Measurements from ENCODE around the gene LAMC1. TPM values are rescaled to one million over a fixed set of nuclear protein-coding genes. Genes with fewer than 3 reads are reported as not detected.

The LAMC1 gene
- polyA plus RNA-seq, 4 donors: 2.5 to 84.5 (median 22.2) TPM

DNA sequence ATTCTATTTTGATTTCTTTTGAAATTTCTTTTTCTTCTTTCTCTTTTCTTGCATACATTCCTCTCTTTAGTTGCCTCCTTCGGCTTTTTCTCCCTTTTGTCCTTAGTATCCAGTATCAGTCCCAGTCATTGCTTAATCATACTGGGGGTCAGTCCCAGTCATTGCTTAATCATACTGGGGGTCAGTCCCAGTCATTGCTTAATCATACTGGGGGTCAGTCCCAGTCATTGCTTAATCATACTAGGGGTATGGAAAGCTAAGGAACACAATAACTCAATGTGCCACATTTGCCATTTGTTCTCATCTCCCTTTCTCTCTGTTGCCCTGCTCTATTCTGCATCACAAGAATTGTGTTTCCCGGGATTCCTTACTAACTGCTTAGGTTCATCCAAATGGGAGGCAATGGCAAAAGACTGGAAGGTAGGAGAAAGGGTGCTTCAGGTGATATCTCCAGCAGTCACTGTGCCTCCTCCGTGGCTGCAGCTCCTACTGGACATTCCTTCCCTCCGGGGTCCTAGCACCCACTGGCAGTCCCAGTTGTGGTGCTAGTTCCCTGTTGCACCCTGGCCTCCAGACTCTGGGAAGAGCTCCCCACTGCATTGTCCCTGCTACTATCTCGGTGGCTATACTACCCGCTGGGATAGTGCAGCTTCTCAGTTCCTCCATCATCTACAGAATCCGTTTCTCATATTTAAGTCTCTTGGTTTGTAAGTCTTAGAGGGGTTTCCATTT, 32.6 kb upstream of the LAMC1 start:
- Histone ChIP-seq H3K4me1 (ENCODE audit: control insufficient read depth in 3 of 3, insufficient read depth in 2 of 3, low read depth in 1 of 3, low read length in 2 of 3) (no peaks in the 10 kb centered on the region), H3K36me3 (ENCODE audit: control insufficient read depth in 3 of 3, insufficient read depth in 2 of 3, low read depth in 1 of 3, low read length in 3 of 3) (no peaks in the 10 kb centered on the region), H3K9me3 (ENCODE audit: control insufficient read depth in 2 of 2, insufficient read depth in 1 of 2, low read depth in 1 of 2, low read length in 1 of 2) (no peaks in the 10 kb centered on the region), H3K27me3 (ENCODE audit: control insufficient read depth in 3 of 3, insufficient read depth in 3 of 3, low read length in 3 of 3) (no peaks in the 10 kb centered on the region), H3K4me3 (ENCODE audit: low read depth in 1 of 3, low read length in 3 of 3) (no peak overlapping the region), H3K27ac (ENCODE audit: low read depth in 1 of 3, low read length in 2 of 3) (no peak overlapping the region)
- 81 to 84% (median 82%) methylated on average over 7 of the region's 7 CpGs for WGBS, 3 donors
- FAIRE-seq (no peak), DNase-seq (no peak)

DNA sequence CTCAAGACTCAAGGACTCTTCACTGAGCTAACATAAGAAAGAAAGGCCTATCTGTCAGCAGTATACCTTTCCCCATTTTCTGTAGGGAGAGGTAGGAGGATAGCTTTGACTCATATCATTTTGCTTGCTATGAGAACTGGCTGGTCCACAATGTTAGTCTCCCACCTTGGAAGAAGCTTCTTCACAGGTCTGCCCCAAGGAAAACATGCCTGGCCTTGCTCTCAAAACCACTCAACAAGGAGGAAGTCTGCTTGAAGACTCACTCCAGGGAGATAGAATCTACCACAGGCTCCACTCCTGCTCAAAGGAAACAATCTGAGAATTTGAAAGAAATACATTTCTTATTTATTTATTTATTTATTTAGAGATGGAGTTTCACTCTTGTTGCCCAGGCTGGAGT, 29.5 kb upstream of the LAMC1 start:
- Histone ChIP-seq H3K36me3 (ENCODE audit: control insufficient read depth in 3 of 3, insufficient read depth in 2 of 3, low read depth in 1 of 3, low read length in 3 of 3) (no peaks in the 10 kb centered on the region), H3K27ac (ENCODE audit: low read depth in 1 of 3, low read length in 2 of 3) (no peak overlapping the region), H3K4me1 (ENCODE audit: control insufficient read depth in 3 of 3, insufficient read depth in 2 of 3, low read depth in 1 of 3, low read length in 2 of 3) (no peaks in the 10 kb centered on the region), H3K27me3 (ENCODE audit: control insufficient read depth in 3 of 3, insufficient read depth in 3 of 3, low read length in 3 of 3) (no peaks in the 10 kb centered on the region), H3K4me3 (ENCODE audit: low read depth in 1 of 3, low read length in 3 of 3) (no peak overlapping the region), H3K9me3 (ENCODE audit: control insufficient read depth in 2 of 2, insufficient read depth in 1 of 2, low read depth in 1 of 2, low read length in 1 of 2) (no peaks in the 10 kb centered on the region)
- FAIRE-seq (no peak), DNase-seq (no peak)

GRCh38 chr1:182995894-182996293, 27.3 kb upstream of the LAMC1 start:
- Histone ChIP-seq H3K4me3 (ENCODE audit: low read depth in 1 of 3, low read length in 3 of 3) (no peak overlapping the region), H3K27me3 (ENCODE audit: control insufficient read depth in 3 of 3, insufficient read depth in 3 of 3, low read length in 3 of 3) (no peaks in the 10 kb centered on the region), H3K27ac (ENCODE audit: low read depth in 1 of 3, low read length in 2 of 3) (no peak overlapping the region), H3K9me3 (ENCODE audit: control insufficient read depth in 2 of 2, insufficient read depth in 1 of 2, low read depth in 1 of 2, low read length in 1 of 2) (no peaks in the 10 kb centered on the region), H3K4me1 (ENCODE audit: control insufficient read depth in 3 of 3, insufficient read depth in 2 of 3, low read depth in 1 of 3, low read length in 2 of 3) (no peaks in the 10 kb centered on the region), H3K36me3 (ENCODE audit: control insufficient read depth in 3 of 3, insufficient read depth in 2 of 3, low read depth in 1 of 3, low read length in 3 of 3) (no peaks in the 10 kb centered on the region)
- 57 to 69% (median 68%) methylated on average over 4 of the region's 4 CpGs for WGBS, 3 donors
- FAIRE-seq: no peak
- DNase-seq: no peak

DNA sequence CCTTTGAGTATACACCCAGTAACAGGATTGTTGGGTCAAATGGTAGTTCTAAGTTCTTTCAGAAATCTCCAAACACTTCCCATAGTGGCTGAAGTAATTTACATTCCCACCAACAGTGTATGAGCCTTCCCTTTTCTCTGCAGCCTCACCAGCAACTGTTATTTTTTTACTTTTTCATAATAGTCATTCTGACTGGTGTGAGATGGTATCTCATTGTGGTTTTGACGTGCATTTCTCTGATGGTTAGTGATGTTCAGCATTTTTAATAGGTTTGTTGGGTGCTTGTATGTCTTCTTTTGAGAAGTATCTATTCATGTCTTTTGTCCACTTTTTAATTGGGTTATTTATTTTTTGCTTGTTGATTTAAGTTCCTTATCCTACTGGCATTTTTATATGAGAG, 26.4 kb upstream of the LAMC1 start:
- Histone ChIP-seq H3K4me3 (ENCODE audit: low read depth in 1 of 3, low read length in 3 of 3) (no peak overlapping the region), H3K9me3 (ENCODE audit: control insufficient read depth in 2 of 2, insufficient read depth in 1 of 2, low read depth in 1 of 2, low read length in 1 of 2) (no peaks in the 10 kb centered on the region), H3K27me3 (ENCODE audit: control insufficient read depth in 3 of 3, insufficient read depth in 3 of 3, low read length in 3 of 3) (no peaks in the 10 kb centered on the region), H3K27ac (ENCODE audit: low read depth in 1 of 3, low read length in 2 of 3) (no peak overlapping the region), H3K4me1 (ENCODE audit: control insufficient read depth in 3 of 3, insufficient read depth in 2 of 3, low read depth in 1 of 3, low read length in 2 of 3) (no peaks in the 10 kb centered on the region), H3K36me3 (ENCODE audit: control insufficient read depth in 3 of 3, insufficient read depth in 2 of 3, low read depth in 1 of 3, low read length in 3 of 3) (no peaks in the 10 kb centered on the region)
- DNase-seq: no peak
- 68 to 89% (median 69%) methylated on average over 1 of the region's 1 CpG for WGBS, 3 donors
- no peak for FAIRE-seq

- H3K27ac ChIP-seq (ENCODE audit: low read depth in 1 of 3, low read length in 2 of 3): no peak overlapping the region
- H3K36me3 ChIP-seq (ENCODE audit: control insufficient read depth in 3 of 3, insufficient read depth in 2 of 3, low read depth in 1 of 3, low read length in 3 of 3): no peaks in the 10 kb centered on the region
- H3K9me3 ChIP-seq (ENCODE audit: control insufficient read depth in 2 of 2, insufficient read depth in 1 of 2, low read depth in 1 of 2, low read length in 1 of 2): no peaks in the 10 kb centered on the region
- H3K27me3 ChIP-seq (ENCODE audit: control insufficient read depth in 3 of 3, insufficient read depth in 3 of 3, low read length in 3 of 3): no peaks in the 10 kb centered on the region
- H3K4me1 ChIP-seq (ENCODE audit: control insufficient read depth in 3 of 3, insufficient read depth in 2 of 3, low read depth in 1 of 3, low read length in 2 of 3): peaks cover 0 to 4% (median 0%) of the 10 kb centered on the region in 3 donors
- H3K4me3 ChIP-seq (ENCODE audit: low read depth in 1 of 3, low read length in 3 of 3): no peak overlapping the region
- DNase-seq: no peak
- no peak for FAIRE-seq
Observed at GRCh38 chr1:182998482-182998881, 24.7 kb upstream of the LAMC1 start.

- Histone ChIP-seq H3K4me1 (ENCODE audit: control insufficient read depth in 3 of 3, insufficient read depth in 2 of 3, low read depth in 1 of 3, low read length in 2 of 3) (peaks cover 0 to 4% (median 0%) of the 10 kb centered on the region in 3 donors), H3K27me3 (ENCODE audit: control insufficient read depth in 3 of 3, insufficient read depth in 3 of 3, low read length in 3 of 3) (peaks cover 0 to 5% (median 0%) of the 10 kb centered on the region in 3 donors), H3K27ac (ENCODE audit: low read depth in 1 of 3, low read length in 2 of 3) (no peak overlapping the region), H3K9me3 (ENCODE audit: control insufficient read depth in 2 of 2, insufficient read depth in 1 of 2, low read depth in 1 of 2, low read length in 1 of 2) (no peaks in the 10 kb centered on the region), H3K4me3 (ENCODE audit: low read depth in 1 of 3, low read length in 3 of 3) (no peak overlapping the region), H3K36me3 (ENCODE audit: control insufficient read depth in 3 of 3, insufficient read depth in 2 of 3, low read depth in 1 of 3, low read length in 3 of 3) (no peaks in the 10 kb centered on the region)
- no peak for FAIRE-seq
- DNase-seq: no peak
- WGBS, 3 donors: 72 to 81% (median 77%) methylated on average over 4 of the region's 4 CpGs
Observed at GRCh38 chr1:183000167-183000962, 22.9 kb upstream of the LAMC1 start.

- Histone ChIP-seq H3K36me3 (ENCODE audit: control insufficient read depth in 3 of 3, insufficient read depth in 2 of 3, low read depth in 1 of 3, low read length in 3 of 3) (no peaks in the 10 kb centered on the region), H3K4me3 (ENCODE audit: low read depth in 1 of 3, low read length in 3 of 3) (no peak overlapping the region), H3K27ac (ENCODE audit: low read depth in 1 of 3, low read length in 2 of 3) (no peak overlapping the region), H3K9me3 (ENCODE audit: control insufficient read depth in 2 of 2, insufficient read depth in 1 of 2, low read depth in 1 of 2, low read length in 1 of 2) (no peaks in the 10 kb centered on the region), H3K4me1 (ENCODE audit: control insufficient read depth in 3 of 3, insufficient read depth in 2 of 3, low read depth in 1 of 3, low read length in 2 of 3) (peaks cover 0 to 4% (median 0%) of the 10 kb centered on the region in 3 donors), H3K27me3 (ENCODE audit: control insufficient read depth in 3 of 3, insufficient read depth in 3 of 3, low read length in 3 of 3) (peaks cover 0 to 5% (median 0%) of the 10 kb centered on the region in 3 donors)
- DNase-seq (no peak), FAIRE-seq (no peak)
Observed at GRCh38 chr1:183002267-183002666, 21.0 kb upstream of the LAMC1 start.

GRCh38 chr1:183002797-183003196, 20.4 kb upstream of the LAMC1 start:
- Histone ChIP-seq H3K27ac (ENCODE audit: low read depth in 1 of 3, low read length in 2 of 3) (no peak overlapping the region), H3K36me3 (ENCODE audit: control insufficient read depth in 3 of 3, insufficient read depth in 2 of 3, low read depth in 1 of 3, low read length in 3 of 3) (no peaks in the 10 kb centered on the region), H3K9me3 (ENCODE audit: control insufficient read depth in 2 of 2, insufficient read depth in 1 of 2, low read depth in 1 of 2, low read length in 1 of 2) (no peaks in the 10 kb centered on the region), H3K27me3 (ENCODE audit: control insufficient read depth in 3 of 3, insufficient read depth in 3 of 3, low read length in 3 of 3) (peaks cover 0 to 5% (median 0%) of the 10 kb centered on the region in 3 donors), H3K4me1 (ENCODE audit: control insufficient read depth in 3 of 3, insufficient read depth in 2 of 3, low read depth in 1 of 3, low read length in 2 of 3) (peaks cover 0 to 4% (median 0%) of the 10 kb centered on the region in 3 donors), H3K4me3 (ENCODE audit: low read depth in 1 of 3, low read length in 3 of 3) (no peak overlapping the region)
- no peak for FAIRE-seq
- 34 to 42% (median 36%) methylated on average over 3 of the region's 3 CpGs for WGBS, 3 donors
- DNase-seq: peak in 1 of 2 donors; percentile 36
